ENCODE results near the gene ECE1. TPM values are rescaled to one million over a fixed set of nuclear protein-coding genes. Genes with fewer than 3 reads are reported as not detected.
A peak's percentile ranks its signal among the peaks of the same experiment; 100 is the strongest.

The ECE1 gene
- total RNA-seq, 2 donors from 2014 or later, result 99.0 to 149 TPM

- Histone ChIP-seq H3K36me3 (peaks cover 12% of the 10 kb centered on the region), H3K4me3 (no peak overlapping the region), H3K27me3 (no peaks in the 10 kb centered on the region), H3K9ac (ENCODE audit: low read depth in 2 of 2, low read length in 2 of 2) (no peak overlapping the region), H3K9me3 (no peaks in the 10 kb centered on the region), H3K4me1 (no peaks in the 10 kb centered on the region), H3K27ac (no peak overlapping the region)
- intact Hi-C loops (cut with DNase I), result no loop called here
- TF ChIP-seq, protein P1, sequence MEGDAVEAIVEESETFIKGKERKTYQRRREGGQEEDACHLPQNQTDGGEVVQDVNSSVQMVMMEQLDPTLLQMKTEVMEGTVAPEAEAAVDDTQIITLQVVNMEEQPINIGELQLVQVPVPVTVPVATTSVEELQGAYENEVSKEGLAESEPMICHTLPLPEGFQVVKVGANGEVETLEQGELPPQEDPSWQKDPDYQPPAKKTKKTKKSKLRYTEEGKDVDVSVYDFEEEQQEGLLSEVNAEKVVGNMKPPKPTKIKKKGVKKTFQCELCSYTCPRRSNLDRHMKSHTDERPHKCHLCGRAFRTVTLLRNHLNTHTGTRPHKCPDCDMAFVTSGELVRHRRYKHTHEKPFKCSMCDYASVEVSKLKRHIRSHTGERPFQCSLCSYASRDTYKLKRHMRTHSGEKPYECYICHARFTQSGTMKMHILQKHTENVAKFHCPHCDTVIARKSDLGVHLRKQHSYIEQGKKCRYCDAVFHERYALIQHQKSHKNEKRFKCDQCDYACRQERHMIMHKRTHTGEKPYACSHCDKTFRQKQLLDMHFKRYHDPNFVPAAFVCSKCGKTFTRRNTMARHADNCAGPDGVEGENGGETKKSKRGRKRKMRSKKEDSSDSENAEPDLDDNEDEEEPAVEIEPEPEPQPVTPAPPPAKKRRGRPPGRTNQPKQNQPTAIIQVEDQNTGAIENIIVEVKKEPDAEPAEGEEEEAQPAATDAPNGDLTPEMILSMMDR (IDR thresholded peaks at IDR 0.05), result peak; percentile 87
- peak; percentile 85 for DNase-seq
These were observed 20.1 kb downstream of the ECE1 start for GRCh38 chr1:21270086-21270689.

- DNase-seq, result no peak
- no peak overlapping the region for H3K4me3 ChIP-seq
- TF ChIP-seq, protein P1 (IDR thresholded peaks at IDR 0.05), result no peak
- H3K9me3 ChIP-seq, result no peaks in the 10 kb centered on the region
- no peaks in the 10 kb centered on the region for H3K27me3 ChIP-seq
- H3K27ac ChIP-seq, result no peak overlapping the region
- no peak overlapping the region for H3K9ac ChIP-seq (ENCODE audit: low read depth in 2 of 2, low read length in 2 of 2)
- intact Hi-C loops (cut with DNase I), result no loop called here
- H3K36me3 ChIP-seq, result peaks cover 12% of the 10 kb centered on the region
- H3K4me1 ChIP-seq, result no peaks in the 10 kb centered on the region
These were observed 20.7 kb downstream of the ECE1 start for GRCh38 chr1:21269461-21270085.

- H3K4me1 ChIP-seq, result no peaks in the 10 kb centered on the region
- no peak overlapping the region for H3K9ac ChIP-seq (ENCODE audit: low read depth in 2 of 2, low read length in 2 of 2)
- H3K27ac ChIP-seq, result no peak overlapping the region
These were observed 21.7 kb downstream of the ECE1 start for GRCh38 chr1:21268281-21269239.

DNA sequence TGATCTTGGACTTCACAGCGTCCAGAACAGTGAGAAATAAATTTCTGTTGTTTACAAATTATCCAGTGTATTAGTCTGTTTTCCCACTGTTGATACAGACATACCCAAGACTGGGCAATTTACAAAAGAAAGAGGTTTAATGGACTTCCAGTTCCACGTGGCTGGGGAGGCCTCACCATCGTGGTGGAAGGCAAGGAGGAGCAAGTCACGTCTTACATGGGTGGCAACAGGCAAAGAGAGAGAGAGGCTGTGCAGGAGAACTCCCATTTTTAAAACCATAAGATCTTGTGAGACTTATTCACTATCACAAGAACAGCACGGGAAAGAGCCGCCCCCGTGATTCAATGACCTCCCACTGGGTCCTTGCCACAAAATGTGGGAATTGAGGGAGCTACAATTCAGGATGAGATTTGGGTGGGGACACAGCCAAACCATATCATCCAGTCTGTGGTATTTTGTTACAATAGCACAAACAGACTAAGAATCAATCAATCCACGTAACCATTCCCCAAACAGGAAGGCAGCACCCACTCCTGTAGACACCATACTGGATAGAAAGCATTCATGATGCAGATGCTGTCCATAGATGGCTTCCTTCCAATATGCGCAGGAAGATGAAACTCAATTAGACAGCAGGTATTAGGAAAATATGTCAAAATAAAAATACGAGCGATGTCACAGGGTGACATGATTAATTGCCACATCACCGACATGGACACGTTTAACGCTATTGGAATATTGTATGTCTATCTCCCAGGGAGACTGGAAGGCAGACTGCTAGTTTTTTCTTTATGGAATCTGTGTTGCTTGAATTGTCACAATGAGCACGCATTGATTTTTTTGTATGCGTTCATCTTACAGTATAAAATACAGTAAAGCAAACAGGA is 22.8 kb downstream of the ECE1 start:
- intact Hi-C loops (cut with DNase I), result no loop called here
- H3K4me1 ChIP-seq, result peaks cover 4% of the 10 kb centered on the region

More at GRCh38 chr1:21268281-21269239, 21.7 kb downstream of the ECE1 start:
- no peaks in the 10 kb centered on the region for H3K27me3 ChIP-seq
- no peaks in the 10 kb centered on the region for H3K9me3 ChIP-seq
- TF ChIP-seq, protein P1 (IDR thresholded peaks at IDR 0.05), result no peak
- intact Hi-C loops (cut with DNase I), result no loop called here
- H3K36me3 ChIP-seq, result peaks cover 12% of the 10 kb centered on the region
- H3K4me3 ChIP-seq, result no peak overlapping the region
- no peak for DNase-seq

More for the DNA sequence above, 22.8 kb downstream of the ECE1 start:
- Histone ChIP-seq H3K9ac (ENCODE audit: low read depth in 2 of 2, low read length in 2 of 2) (no peak overlapping the region), H3K9me3 (no peaks in the 10 kb centered on the region), H3K4me3 (no peak overlapping the region), H3K27ac (no peak overlapping the region), H3K27me3 (no peaks in the 10 kb centered on the region), H3K36me3 (peaks cover 12% of the 10 kb centered on the region)
- TF ChIP-seq, protein P1 (IDR thresholded peaks at IDR 0.05), result no peak
- no peak for DNase-seq
